COLO829 (cell line): ENCODE results near the gene MAGI2.

Experiments
- DNase-seq: peaks from one replicate; pipeline ENCODE4 v3.0.0; 2012; ENCODE audit warnings: low spot score

MAGI2 gene

DNA sequence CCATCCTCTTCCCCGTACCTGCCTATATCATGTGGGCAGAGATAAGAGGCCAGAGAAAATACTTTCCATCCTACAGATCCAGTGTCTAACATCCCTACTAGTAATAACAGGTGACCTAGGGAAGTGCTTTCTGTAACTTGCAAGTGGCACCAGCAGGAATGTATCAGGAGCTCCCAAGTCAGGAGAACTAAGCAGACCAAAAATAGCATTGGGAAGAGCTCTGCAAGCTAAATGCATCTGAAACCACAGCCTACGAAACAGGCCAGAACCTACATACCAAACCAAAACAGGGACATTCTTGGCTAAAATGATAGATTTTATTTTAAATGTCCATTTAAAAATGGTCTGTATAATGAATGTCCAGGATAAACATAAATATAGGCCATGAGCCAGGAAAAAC is 974.1 kb downstream of the MAGI2 start:
- no peak for DNase-seq

DNA sequence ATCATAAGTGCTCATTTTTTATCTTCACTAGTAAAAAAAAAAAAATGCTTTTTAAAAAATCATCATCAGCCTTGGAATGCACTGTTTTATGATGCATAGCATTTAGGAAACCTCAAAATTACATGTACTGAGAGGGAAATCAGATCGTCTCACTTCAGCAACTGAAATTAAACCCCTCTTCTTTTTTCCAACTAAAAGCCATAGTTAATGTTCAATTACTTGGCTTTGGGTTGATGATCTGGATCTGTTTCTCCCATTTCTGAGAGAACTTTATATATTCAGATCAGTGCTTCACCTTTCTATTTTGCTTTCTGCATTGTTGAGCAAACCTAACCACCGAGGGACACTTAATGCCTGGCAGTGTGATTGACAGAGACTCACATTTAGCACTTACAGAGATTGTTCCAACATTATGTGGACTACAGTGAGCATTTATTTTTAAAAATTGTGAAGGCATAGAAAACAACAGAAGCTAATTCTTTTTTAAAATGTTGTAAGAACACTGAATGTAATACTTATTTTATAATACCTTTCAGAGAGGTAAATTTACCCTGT is 976.5 kb downstream of the MAGI2 start:
- DNase-seq, result no peak

DNA sequence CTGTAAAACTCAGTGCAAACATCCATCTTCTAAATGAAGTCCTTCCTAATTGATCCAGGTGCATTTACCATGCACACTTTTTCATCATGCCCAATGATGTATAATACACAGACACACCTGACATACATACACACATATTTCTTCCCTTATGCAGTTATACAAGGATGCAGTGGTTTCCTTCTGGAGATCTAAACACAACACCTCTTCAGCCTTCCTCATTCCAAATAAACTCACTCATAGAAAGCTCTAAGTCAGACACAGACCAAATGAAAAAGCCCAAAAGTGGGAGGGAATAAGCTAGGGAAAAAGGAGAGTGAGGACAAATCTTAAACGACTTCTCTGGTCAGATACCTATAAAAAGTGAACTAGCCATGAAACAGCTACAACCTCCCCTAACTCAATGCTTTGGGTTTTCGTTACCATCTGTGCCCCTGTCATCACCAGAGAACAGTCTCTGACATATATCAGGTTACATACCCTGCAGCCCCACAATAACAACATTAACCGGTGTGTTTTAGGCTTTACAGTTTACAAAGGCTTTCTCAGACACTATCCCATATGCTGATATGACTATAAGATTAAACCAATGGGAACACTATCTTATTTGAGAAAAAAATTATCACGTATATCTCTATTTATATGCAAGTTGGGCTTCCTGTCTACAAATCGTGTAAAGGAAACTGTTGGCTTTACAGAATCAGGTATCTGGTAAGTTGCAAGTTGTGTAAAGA is 979.7 kb downstream of the MAGI2 start:
- DNase-seq, result no peak

DNA sequence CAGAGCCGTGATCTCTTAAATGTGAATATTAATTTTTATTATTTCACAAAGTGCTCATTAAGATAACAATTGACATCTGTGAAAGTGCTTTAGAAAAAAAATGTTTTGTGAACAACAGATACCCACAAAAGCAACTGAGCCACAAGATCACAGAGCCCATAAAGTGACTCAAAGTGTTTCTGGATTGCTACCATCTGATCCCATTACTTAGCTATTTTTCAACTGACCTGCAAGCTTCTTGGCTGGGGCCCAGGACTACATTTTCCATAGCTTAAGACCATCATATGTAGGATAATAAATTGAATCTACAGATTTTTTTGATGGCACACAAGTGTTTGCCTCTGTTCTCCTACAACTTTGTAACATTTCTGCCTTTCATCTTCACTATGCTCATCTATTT is 980.4 kb downstream of the MAGI2 start:
- no peak for DNase-seq

DNA sequence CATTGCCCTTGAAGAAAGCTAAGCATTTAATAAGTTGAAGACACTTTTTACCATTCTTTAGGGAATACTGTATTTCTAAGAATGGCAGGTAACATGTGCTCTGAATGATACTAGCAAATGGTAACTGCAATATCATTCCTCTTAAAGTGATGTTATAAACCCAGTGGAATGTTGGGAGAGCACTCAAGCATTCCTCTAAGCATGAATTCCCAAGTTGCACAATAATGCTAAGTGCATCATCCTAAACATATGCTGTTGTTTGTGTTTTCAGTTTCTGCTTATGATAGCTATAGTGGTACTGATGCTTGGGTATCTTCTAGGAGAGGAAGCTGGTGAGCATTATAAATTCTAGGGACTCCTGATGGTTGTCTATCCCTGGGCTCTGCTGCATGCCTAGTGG is 980.9 kb downstream of the MAGI2 start:
- no peak for DNase-seq

DNA sequence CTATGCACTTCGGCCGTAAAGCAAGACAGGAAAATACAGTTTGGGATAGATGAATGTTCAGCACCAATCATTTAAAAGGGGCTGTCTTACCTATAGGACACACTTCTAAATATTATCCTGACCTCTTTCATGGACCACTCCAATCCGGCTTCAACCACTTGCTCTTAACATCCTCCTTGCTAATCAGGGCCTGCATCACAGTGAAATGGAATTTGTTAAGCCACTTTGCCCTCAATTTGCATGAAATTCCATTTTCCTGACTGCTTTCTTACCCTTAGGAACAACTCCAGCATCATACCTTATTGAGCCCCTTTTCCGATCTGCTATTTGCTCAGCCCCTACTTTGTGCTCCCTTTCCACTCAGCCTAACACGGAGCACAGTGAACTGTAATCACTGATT is 987.6 kb downstream of the MAGI2 start:
- no peak for DNase-seq

DNA sequence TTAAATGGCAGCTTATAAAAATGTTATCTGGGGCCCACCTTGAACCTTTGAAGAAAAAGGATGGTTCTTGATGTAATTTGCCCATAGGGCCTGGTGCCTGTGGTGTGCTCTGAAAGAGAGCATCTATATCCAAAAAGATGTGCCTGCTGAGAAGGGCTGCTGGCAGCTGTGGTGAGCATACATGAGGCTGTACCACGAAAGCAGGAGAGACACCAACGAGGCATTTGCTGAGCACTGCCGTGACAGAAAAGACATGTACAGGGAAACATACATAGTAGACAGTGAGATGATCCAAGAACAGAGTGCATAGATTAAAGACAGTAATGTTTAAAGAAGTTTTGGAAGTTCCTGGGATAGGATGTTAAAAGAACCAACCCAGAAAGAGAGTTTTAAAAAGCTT is 990.4 kb downstream of the MAGI2 start:
- no peak for DNase-seq

DNA sequence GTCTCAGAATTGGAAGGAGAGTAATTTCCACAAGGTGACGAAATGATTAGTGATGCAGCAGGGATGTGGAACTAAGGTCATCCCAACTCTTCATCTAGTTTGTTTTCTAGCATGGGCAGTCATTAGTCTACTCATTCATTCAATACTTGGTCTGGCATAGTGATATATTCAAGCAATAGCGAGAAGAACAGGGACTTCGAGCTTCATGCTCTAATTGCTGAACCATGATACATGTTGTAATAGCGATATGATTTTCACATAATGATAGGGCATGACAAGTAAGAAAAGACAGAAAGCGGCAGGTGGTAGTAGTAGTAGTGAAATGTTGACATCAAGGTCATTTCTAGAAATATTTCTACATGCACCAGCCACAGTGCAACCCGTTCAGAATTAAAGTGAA is 1002.8 kb downstream of the MAGI2 start:
- DNase-seq, result no peak

DNA sequence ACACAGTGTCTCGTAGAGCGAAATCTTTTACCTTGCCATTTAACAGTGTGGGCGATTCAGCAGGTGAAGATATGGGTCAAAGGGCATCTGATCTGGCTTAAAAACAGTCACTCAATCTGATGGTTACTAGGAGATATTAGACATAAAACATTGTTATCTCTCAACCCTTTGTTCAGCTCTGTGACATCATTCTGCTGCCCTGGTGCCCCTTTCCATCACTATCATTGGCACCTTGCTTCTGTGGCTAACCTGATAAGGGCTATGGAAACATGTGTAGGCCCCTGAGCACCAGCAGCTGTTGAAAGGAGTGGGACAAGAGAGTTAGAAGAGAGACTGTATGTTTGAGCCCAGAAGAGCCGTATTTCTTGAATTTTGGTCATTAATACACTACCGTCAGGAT is 1004.6 kb downstream of the MAGI2 start:
- no peak for DNase-seq

DNA sequence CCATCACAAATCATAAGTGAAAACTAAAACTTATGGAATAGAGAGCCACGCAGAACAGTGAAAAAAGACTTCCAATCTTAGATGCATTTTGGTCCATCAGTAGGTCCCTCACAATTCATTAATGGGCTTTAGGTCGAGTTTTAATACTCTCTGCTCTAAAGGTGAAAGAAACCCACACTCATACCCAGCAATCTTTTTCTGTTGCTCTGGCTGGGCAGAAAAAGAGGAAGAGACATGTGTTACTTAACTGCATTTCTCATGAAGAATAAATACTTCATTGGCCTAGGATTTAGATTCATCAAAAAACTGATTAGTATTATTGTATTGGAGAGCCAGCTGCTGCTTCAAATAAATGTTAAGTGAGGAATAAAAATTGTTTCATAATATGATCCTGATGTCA is 1009.2 kb downstream of the MAGI2 start:
- no peak for DNase-seq

DNA sequence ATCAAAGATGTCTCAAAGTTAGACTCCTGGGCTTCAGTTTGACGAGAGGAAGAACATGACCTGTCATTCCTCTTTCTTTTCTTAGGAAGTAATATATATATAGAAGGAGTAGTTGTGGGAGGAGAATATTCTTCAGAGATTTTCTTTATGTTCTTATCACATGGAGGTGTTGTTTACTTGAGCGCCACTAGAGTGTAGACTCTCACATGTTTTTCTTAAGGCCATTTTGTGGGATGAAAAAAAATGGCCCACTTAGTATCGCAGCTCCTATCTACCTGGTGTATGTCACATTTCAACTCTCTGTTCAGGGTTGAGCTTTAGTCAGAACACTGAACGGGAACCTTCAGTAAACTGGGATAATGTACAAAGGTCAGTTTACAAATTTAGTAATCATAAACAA is 1009.7 kb downstream of the MAGI2 start:
- DNase-seq, result no peak

DNA sequence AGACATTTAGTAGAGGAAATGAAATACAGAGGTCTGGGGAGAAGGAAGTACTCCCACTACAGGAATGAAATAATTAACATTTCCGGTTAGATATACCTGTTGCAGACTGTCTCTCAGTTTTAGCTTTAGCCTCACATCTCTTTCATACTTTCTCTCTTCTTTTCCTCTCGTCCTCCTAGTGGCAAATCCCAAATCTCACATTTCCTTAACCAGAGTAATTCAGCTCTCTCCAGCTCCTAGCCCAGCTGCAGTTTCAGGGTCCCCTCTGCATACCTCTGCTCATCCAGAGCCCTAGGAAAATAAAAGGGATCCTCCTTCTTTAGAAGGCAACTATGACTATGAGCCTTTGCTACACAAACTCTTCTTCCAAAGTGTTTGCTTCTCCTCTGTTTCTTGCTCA is 1011.7 kb downstream of the MAGI2 start:
- DNase-seq, result no peak

DNA sequence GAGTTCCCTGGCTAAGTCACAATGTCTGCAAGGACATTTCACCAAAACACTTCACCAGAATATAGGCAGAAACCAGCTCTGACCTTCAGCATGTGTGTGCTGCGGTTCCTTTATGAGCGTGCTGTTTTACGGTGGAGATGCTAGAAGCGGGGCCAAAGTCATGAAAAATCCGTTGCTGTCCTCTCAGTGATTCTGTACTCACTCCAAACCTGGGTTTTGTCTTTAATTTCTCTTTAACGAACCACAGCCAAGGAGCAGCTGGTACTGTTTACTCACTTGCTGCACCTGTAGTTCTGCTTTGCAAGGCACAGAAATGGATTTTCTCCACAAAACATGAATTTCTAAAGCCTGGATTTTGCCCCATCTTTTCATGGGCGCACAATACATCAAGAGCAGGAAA is 1015.0 kb downstream of the MAGI2 start:
- no peak for DNase-seq

DNA sequence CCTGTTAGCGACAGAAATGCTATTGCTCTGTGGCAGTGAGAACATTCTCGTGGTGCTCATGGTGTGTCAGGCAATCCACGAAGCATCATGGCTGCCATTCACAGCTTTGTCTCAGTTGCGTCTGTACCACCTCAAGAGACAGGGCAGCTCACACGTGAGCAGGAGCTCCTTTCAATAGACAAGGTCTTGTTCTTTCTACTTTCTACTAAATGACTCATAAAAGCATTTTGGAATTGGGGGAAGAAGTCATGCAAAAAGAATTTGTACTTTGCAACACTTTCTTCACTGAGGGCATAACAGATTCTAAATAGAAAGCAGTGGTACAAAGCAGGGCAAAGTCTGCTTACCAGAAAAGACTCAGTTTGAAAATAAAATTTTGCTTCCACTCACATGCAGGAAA is 1016.3 kb downstream of the MAGI2 start:
- peak; percentile 53 for DNase-seq

DNA sequence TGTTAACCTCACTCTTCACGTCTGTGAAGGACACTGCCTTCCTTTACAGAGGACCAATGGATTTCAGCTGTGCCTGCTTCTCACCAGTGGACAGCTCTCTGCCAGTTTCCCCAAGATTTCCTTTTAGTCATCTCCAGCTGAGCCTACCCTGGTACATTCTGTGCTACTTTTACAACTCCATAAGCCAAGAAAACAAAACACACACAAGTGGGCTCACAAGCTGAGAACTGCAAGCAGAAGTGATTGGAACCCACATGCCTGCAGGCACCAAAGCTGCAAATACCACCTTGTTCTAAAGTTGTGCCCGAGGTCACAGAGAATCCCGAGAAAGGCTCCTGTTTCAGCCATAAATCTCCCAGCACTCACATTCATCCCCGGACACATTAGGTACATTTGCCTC is 1018.1 kb downstream of the MAGI2 start:
- DNase-seq, result no peak

DNA sequence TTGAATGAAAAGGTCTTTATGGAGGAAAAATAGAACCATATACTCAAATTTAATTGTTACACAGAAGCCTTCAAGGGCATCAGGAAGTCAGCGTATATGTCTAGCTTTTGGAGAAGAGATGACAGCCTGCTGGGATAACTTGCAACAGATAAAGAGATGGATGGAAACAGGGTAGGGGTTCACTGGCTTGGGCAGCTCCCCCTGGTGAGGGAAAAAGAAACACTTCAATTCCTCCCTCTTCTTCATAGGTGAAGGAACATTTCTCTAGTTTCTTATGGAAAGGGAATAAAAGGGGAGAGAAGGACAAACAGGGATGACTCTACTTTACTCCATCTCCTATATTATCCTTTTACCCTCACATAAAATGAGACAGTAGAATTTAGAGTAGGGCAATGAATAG is 1019.2 kb downstream of the MAGI2 start:
- DNase-seq, result no peak

DNA sequence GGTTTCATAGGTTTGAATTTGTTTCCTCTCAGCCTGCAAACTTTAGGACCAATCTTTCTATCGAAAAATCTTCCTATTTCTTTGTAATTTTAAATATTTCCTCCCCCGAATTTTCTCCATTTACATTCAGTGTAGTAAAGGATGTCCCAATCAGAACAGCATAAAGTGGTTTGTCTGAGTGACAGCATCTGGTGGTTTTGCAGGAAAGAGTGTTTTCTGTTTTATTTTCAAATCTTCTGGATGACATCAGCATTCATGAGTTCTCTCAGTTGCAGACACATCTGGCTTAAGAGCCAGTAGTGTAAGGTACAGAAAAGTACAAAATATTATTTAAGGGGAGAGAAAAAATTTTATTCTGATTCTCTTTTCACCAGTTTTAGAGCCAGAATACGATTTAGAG is 1020.0 kb downstream of the MAGI2 start:
- DNase-seq, result no peak

DNA sequence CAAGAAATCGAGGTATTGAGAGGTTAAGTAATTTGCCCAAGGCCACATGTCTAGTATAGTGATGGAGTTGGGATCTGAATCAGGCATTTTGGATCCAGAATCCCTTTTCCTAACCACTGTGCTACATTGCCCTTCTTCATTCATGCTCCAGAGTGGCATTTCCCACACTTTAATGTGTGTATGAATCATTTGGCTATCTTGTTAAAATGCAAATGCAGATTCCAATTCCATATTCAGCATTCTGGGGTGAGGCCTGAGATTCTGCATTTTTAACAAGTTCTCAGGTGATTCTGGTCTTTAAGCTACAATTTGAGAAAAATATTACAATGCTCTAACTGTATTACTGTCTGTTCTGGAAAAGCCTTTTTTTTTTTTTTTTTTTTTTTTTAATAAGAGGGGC is 1023.6 kb downstream of the MAGI2 start:
- no peak for DNase-seq

DNA sequence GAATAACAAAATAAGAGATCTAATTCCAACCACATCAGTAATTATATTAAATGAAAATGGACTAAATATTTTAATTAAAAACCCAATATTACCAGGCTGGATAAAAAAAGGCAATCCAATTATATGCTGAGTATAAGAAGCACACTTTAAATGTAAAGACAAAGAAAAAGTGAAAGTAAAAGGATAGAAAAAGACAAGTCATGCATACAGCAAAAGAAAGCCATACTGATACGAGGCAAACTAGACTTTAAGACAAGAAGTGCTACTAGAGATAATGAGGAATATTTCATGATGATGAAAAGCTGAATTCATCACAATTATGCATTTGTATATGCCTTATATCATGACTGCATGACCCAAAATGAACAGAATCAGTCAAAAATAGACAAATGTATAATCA is 1026.3 kb downstream of the MAGI2 start:
- DNase-seq, result no peak

DNA sequence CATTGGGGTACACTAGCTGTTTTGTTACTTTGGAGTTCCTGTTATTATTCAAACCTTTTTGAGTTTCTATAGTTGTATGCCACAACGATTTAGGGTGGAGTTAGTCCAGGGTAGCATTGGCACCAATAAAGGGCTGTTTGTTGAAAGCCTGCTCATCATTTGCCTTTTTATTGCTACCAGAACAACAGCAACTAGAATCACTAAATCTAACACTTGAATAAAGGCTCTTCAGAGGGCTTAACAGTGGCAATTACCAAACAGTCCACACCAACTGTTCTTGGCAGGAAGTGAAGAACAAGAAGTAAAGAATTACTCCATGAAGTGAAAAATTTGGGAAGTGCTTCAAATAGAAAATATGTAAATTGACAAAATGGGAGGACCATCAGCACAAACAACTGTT is 1033.5 kb downstream of the MAGI2 start:
- no peak for DNase-seq

DNA sequence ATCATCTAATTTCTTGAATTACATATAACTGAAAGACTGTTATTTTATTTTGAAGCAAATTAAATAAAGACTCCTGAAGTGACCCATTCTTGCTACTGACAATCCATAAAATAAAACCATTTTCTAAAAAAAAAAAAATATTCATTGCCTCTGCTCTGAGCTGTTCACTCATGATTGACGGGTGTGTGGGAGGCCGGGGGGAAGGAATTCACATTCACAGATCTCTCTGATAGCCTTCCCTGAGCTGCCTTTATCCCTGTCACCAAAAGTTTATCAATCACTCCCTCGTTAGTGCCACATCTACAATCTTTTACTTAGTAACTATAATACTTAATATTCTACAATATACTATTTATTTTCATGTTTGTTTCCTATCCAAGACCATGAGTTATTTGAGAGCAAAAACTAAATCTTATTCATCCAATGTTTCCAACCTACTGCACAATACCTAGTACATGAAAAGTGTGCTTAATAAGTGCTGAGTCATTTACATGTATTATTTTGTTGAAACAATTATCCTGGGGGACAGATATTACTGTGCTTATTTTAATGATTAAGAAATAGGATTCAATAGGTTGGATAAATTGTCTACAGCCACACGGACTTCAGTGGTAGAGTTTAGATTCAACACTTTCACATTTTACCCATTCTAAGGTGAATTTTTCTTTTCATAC is 1036.2 kb downstream of the MAGI2 start:
- DNase-seq, result no peak

DNA sequence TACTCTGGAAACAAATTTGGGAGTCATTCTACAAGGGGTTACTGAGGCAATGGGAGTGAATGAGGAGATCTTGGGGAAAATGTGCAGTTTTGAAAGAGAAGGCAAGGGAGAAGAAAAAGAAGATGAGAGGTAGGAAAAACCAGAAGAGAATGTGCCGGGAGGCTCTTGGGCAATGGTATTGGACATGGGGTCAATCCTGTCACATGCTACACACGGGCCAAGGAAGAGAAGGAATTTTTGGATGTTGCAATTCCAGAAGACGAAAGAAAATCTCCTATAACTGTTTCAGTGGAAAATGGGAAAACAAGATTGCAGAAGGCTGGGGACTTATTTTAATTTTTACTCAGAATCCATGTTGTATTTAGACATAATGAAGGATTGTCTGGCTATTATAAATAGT is 1039.9 kb downstream of the MAGI2 start:
- DNase-seq, result no peak

DNA sequence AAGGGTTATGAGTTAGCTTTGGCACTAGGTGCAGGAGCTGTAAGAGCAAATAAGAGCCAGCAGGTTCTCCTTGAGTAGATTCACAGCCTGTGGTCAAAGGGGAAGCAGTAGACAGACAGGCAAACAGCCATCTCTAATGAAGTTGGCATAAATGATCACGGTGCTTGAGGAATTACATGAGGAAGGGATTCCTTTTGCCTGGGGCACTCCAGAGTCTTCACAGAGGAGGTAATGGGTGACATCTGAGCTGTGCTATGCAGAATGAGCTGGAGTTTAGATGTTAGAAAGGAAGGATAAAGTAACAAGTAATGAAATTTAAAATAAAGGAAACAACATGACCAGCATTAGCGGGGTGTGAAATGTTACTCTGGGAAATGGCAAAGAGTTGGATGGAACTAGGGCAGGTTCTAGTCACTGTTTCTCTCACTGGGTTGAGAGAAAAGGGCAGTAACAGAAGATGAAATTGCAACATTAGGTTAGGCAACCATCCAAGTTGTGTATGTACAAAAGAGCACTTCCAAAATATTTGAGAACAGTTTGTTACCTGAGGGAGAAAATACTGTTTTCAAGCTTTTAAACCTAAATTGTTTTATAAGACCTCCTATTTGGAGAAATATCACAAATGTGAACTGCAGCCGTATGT is 1041.1 kb downstream of the MAGI2 start:
- no peak for DNase-seq
